ENCODE results near the gene MATK.

DNA sequence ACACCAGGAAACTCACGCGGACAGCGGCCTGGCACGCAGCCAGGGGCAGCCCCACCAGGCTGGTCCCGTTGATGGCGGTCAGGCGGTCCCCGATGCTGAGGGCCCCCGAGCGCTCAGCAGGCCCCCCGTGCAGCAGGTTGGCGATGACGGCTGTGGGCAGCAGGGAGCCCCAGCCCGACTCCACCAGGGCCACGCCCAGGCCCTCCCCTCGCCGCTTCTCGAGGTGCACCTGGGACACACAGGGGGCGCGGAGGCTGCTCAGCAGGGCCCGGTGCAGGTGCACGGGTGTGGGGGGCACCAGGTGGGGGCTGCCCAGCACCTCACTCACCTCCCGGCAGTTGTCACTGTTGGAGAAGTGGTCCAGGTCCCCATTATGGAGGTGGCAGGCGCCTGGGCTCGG lies 33.7 kb downstream of the MATK start:
- TF ChIP-seq, protein P1, sequence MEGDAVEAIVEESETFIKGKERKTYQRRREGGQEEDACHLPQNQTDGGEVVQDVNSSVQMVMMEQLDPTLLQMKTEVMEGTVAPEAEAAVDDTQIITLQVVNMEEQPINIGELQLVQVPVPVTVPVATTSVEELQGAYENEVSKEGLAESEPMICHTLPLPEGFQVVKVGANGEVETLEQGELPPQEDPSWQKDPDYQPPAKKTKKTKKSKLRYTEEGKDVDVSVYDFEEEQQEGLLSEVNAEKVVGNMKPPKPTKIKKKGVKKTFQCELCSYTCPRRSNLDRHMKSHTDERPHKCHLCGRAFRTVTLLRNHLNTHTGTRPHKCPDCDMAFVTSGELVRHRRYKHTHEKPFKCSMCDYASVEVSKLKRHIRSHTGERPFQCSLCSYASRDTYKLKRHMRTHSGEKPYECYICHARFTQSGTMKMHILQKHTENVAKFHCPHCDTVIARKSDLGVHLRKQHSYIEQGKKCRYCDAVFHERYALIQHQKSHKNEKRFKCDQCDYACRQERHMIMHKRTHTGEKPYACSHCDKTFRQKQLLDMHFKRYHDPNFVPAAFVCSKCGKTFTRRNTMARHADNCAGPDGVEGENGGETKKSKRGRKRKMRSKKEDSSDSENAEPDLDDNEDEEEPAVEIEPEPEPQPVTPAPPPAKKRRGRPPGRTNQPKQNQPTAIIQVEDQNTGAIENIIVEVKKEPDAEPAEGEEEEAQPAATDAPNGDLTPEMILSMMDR (IDR thresholded peaks at IDR 0.05), result no peak
- TF ChIP-seq POLR2A (IDR thresholded peaks at IDR 0.05) (no peak), POLR2AphosphoS5 (IDR thresholded peaks at IDR 0.05) (no peak)
